Bone marrow (tissue), 2 donors: ENCODE results near the gene KRTAP12-2.

ENCODE experiments used
- DNase-seq, 2 donors: peaks; one replicate each; lab custom pipeline; 2025; lab: John Stamatoyannopoulos, UW

Gene KRTAP12-2

DNA sequence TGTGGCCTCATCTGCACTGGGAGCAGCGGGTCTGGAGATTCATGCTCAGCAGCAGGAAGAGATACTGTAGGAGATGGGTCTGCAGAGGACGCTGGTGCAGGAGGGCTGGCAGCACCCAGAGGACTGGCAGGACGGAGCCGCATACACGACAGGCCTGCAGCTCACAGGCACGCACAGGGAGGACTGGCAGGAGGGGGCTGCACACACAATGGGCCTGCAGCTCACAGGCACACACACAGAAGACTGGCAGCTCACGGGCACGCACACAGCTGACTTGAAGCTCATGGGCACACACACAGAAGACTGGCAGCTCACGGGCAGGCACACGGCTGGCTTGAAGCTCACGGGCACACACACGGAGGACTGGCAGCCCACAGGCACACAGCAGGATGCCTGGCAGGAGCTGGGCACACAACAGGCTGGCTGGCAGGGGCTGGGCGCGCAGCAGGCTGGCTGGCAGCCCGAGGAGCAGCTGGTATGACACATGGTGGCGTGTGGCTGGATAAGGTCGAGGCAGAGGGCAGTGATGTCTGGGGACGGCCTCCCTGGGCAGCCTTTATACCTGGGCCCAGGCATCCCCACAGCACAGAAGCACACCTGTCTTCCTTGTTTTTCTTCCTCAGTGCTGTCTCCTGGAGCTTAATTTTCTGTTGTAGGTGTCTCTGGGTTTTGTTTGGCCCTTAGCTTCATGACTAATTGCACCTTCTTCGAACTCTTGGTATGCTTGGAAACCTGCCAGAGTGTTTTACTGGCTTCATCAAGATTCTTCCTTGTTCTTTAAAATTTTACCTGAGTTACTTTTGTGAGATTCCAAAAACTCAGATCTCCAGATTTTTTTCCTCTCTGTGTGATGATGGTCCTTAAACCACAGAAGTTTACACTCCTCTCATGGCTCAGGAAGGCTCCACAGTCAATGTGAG, at the start of gene KRTAP12-2:
Gene KRTAP12-2, minus strand, starts transcription at position 527 of the 920 bp plus-strand sequence. Its CDS starts 41 bp downstream, at position 486.
- DNase-seq, result no peak

- no peak for DNase-seq
These were observed 48.2 kb upstream of the KRTAP12-2 start for GRCh38 chr21:44714905-44715304.

DNA sequence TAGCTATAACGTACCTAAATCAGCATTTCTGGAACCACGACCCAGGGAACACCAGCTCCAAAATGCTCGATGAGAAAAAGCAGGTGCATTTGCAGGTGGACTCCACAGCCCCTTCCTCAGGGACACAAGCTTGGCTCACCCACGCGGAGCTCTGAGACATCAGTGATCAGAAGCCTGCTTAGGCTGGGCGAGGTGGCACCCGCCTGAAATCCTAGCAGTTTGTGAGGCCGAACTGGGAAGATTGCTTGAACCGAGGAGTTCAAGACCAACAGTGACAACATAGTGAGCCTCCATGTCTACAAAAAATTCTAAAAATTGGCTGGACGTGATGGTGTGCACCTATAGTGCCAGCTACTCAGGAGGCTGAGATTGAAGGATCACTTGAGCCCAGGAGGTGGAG, 47.1 kb upstream of the KRTAP12-2 start:
- DNase-seq, result no peak

GRCh38 chr21:44713130-44713529, 46.4 kb upstream of the KRTAP12-2 start:
- no peak for DNase-seq

GRCh38 chr21:44712203-44713028, 45.7 kb upstream of the KRTAP12-2 start:
- no peak for DNase-seq

DNA sequence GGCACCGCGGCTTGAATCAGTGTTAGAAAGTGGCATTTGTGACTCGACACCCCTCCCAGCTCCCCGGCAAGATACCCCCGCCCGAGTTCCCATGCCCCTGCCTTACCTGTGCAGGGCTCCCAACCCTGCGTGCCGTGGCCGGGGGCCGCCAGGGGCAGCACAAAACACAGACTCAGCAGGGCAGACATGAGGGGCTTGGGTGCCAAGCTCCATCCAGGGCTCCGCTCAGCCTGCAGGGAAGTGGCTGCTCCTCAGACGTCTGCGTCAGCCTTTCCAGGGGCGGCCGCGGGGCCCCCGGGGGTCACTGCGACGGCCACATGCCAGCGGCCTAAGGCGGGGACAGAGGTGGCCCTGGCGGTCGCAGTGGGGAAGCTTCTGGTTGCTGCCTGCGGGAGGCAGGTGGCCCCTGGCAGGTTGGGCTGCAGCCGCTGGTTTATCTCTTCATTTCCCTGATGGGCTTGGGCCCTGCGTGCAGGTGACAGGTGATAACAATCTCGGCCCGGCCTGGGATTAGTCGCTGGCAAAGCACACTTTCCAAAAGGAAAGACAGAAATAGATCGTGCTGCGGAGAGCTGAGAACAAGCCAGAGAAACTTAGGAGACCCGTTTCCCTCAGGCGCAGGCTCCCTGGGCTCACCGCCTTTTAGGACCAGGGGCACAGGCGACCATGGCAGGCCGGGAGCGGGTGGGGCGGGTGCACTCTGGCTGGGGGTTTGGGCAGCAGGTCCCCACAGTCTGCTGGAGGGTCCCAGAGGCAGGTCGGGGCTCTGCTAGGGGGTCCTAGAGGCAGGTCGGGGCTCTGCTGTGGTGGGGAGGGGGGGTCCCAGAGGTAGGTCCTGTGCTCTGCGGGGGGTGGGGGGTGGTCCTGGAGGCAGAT, 44.8 kb upstream of the KRTAP12-2 start, which contains the start of gene TSPEAR:
Gene TSPEAR, minus strand, starts transcription at position 246 of the 876 bp plus-strand sequence. Its CDS starts 58 bp downstream, at position 188.
- no peak for DNase-seq

DNA sequence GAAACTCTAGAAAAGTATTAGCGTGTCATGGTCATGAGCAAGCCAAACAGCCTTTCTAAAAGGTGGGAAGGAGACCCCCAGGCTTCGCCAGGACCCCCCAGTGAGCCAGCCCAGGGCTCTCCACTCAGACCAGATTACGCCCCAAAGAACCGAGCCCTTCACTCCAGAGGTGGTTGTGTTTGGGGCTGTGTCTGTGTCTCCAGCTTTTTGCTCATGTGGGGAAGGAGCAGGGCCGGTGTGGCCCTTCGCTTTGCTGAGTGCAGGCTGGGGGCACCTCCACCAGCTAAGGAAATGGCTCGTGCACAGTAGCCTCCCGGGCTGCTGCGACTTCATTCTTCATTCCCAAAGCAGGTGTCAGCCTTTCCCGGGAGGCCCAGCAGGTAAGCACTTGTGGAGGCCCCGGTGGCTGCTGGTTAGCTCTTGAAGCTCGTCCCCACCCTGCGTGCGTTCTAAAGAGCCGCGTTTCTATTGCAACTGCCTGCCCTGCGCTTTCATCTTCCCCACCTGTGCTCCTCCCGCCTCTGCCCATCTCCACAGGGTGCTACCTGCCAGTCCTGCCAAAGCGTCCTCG, 44.1 kb upstream of the KRTAP12-2 start:
- no peak for DNase-seq

DNA sequence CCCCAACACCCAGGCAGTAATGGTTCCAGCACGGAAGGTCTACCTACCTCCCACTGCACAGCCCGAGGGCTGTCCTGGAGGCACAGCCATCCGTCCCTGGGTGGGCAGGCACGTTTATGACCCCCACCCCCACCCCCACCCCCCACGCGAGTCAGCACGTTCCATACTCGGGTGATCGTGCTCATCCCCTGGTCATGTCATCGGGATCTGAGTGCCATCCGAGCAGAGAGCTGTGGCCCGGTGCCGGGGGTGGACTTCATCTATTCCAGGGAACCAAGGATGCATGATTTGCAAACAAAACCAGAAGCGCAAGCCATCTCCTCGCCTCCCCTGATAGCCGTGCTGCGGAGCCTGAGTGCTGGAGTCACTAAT, 43.6 kb upstream of the KRTAP12-2 start:
- no peak for DNase-seq

DNA sequence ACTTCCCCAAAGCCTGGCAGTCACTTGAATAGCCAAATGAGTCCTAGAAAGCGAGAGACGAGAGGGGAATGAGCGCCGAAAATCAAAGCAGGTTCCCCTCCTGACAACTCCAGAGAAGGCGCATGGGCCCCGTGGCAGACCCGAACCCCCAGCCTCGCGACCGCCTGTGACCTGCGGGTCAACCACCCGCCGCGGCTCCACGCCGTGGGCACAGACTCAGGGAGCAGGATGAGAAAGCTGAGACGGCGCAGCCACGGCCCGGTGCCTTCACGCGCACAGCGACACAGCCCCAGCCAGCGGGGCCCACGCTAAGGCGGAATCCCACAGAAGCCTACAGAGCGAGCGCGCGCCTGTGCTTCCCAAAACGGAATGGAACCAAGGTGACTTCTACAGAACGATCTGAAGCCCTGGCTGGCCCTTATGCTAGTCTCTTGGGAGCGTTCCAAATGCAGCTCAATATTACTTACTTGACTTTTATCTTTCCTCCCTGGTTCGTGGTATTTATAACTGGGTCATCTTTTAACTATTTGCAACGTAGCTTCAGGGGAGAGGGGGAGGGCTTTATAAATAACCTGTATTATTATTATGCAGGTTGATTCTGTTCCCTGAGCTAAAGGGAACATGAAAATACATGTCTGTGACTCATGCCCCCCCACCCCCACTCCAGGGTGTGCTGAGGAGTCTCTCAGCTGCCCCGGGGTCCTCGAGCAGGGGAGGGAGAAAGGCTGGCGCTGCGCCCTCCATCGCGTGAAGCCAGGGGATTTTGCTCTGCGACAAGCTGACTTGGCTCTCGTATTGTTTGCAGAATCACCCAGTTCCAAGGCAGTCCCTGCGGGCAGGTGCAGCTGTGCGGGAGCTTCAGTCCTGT, 42.9 kb upstream of the KRTAP12-2 start:
- no peak for DNase-seq

GRCh38 chr21:44708866-44709425, 42.2 kb upstream of the KRTAP12-2 start:
- DNase-seq, result no peak

- DNase-seq, result no peak
These were observed 41.6 kb upstream of the KRTAP12-2 start for GRCh38 chr21:44708213-44708865.

- no peak for DNase-seq
These were observed 40.2 kb upstream of the KRTAP12-2 start for GRCh38 chr21:44706706-44707581.

- DNase-seq, result no peak
These were observed 39.4 kb upstream of the KRTAP12-2 start for GRCh38 chr21:44706026-44706705.

DNA sequence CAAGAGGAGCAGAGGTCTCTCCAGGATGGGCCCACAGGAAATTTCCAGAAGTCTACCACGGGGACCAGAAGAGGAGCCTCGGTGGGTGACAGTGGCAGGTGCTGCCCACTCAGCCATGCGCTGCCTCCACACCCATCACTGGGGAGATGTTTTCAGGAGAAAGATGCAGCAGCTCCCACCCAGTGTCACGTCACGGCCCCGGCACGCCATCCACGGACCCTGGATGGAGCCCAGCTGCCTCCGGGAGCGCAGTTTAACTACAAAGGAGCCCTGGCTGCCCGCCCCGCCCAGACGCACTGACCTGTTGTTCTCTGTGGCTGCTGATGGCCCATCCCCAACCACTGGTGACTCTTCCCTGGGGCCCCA, 37.9 kb upstream of the KRTAP12-2 start:
- no peak for DNase-seq

- DNase-seq, result no peak
These were observed 37.3 kb upstream of the KRTAP12-2 start for GRCh38 chr21:44703731-44704635.

DNA sequence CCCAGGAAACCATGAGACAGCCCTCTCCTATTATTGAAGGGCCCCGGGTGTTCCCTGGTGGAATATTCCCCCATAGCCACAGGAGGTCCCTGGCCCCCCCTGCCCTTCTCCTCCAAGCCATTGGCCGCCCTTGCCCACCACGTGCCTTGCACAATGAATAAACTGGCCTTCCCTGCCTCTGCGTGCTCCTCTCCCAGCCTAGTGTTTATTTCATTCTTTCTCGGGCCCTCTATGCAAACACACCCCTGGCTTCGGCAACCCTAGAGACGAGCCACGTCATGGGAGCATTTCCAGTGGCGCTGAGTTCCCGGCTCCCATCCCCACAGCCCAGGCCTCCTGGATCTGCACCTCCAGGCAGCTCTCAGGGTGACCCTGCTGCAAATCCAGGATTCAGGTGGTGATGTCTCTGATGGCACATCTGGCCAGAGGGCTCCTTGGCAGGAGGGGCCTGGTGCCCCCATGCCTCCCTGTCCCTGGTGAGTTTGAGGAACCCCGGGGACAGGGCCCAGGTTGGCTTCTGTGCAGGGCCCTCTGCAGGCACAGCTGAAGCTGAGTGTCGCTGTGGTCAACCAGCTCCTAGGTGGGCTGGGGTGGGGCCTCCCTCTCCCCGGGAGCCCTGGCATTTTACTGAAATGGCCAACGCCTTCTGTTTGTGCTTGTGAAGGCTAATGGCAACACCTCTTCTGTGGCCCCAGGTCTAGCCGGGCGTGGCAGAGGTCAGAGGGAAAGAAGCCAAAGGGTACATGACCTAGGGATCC, 36.4 kb upstream of the KRTAP12-2 start:
- no peak for DNase-seq
